ENCODE data around the gene ACSM2B. TPM values are rescaled to one million over a fixed set of nuclear protein-coding genes. Genes with fewer than 3 reads are reported as not detected.
"Not testable (repeated sequence)": the region's sequence is repeated elsewhere in the genome, so short reads cannot be mapped to it uniquely, and the experiment has no call there.

The ACSM2B gene
- total RNA-seq, 2 donors from 2014 or later, result not detected

DNA sequence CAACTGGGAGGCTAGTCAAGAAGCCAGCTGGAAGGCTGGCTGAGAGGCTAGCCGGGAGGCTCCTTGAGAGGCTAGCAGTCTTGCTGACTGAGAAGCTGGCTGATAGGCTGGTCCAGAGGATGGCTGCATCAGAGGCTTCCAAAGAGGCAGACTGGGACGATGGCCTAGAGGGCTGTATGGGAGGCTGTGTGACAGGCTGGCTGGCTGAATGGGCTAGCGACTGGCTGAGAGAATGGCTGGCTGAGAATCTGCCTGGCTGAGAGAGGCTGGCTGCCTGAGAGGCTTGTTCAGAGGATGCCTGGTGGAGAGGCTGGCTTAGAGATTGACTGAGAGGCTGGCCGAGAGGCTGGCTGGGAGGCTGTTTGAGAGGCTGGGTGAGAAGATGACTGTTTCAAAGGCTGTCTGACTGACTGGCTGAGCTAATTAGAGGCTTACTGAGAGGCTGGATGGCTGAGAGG is 34.8 kb upstream of the ACSM2B start:
- no peak for ATAC-seq (replicated peaks)
- H3K36me3 Mint-ChIP-seq (ENCODE audit: low read depth), result no peaks in the 10 kb centered on the region

GRCh38 chr16:20610211-20610891 is 34.2 kb upstream of the ACSM2B start:
- Mint-ChIP-seq H3K4me3 (no peak overlapping the region), H3K4me1 (no peaks in the 10 kb centered on the region), H3K27ac (no peak overlapping the region), H3K27me3 (peaks cover 39% of the 10 kb centered on the region), H3K36me3 (ENCODE audit: low read depth) (no peaks in the 10 kb centered on the region), H3K9me3 (no peaks in the 10 kb centered on the region)
- ATAC-seq (replicated peaks), result no peak

More for the DNA sequence above, 34.8 kb upstream of the ACSM2B start:
- H3K27me3 Mint-ChIP-seq, result peaks cover 39% of the 10 kb centered on the region
- H3K4me3 Mint-ChIP-seq, result no peak overlapping the region
- no peaks in the 10 kb centered on the region for H3K9me3 Mint-ChIP-seq
- H3K4me1 Mint-ChIP-seq, result no peaks in the 10 kb centered on the region
- no peak overlapping the region for H3K27ac Mint-ChIP-seq

DNA sequence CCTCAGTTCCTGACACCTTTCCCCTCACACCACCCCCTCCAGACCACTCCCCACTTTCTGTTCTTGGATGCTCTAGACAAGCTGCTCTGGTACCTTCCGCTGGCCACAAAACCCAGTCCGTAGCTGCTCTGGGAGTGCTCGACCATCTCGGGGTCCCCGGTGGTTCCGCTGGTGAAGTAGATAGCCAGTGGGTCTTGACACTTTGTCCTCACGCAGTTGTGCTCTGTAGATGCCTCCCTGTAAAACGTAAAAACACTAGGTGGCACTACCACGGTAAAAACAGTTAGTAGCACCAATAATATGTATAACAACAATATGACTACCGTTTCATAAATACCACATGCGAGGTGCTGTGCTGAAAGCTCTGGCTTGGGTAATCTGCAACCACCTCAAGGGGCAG is 26.0 kb upstream of the ACSM2B start:
- H3K9me3 Mint-ChIP-seq; H3K27me3 Mint-ChIP-seq; H3K27ac Mint-ChIP-seq; H3K4me1 Mint-ChIP-seq; ATAC-seq (replicated peaks); H3K36me3 Mint-ChIP-seq (ENCODE audit: low read depth); H3K4me3 Mint-ChIP-seq: not testable (repeated sequence)

DNA sequence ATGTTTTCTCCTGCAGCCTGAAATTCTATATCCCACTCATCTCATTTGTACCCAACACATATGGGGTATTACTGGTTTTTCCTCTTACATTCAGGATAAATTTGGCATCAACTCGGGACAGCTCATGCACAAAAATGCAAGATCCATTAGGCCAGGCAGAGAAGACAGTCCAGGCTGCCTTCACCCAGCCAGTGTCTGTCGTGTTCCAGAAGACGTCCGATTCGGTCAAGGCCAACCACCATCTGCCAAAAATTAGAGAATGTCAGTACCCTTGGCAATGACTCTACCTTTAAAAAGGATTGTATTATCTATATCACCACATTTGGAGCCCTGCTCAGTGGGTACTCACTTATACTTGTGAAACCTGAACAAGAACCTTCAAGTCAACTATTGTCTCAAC is 23.3 kb upstream of the ACSM2B start:
- H3K27ac Mint-ChIP-seq; H3K9me3 Mint-ChIP-seq; H3K4me1 Mint-ChIP-seq; H3K4me3 Mint-ChIP-seq; ATAC-seq (replicated peaks); H3K36me3 Mint-ChIP-seq (ENCODE audit: low read depth): not testable (repeated sequence)
- H3K27me3 Mint-ChIP-seq, result peaks cover 13% of the 10 kb centered on the region

DNA sequence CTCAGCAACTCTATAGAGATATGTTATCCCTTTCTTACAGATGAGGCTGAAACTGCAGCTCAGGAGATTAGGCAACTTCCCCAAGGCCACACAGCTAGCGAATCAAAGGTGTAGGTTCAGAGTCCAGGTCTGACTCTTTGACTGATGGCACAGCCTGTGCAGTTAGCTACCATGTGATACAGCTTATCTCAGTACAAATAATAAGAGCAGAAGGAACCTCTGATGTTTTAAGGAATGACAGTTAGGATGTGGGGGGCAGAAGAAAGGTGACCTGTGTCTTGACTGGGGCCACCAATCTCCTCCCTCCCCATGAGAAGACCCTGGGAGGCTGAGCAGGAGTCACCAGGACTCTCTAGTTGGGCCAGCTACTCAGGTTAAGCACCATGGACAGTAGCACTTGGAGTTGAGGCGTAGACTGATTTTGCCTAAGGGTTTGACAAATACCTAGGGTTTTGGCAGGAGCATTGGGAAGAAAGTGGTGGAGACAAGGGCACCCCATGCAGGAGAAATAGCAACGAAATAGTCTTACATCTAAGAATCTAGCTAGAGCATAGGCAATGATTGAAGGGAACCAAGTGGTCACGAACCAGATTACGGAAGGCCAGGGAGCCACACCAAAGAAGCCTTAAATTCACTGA is 22.8 kb upstream of the ACSM2B start:
- no peak for ATAC-seq (replicated peaks)
- no peak overlapping the region for H3K27ac Mint-ChIP-seq
- H3K36me3 Mint-ChIP-seq (ENCODE audit: low read depth), result no peaks in the 10 kb centered on the region

GRCh38 chr16:20595694-20596093 is 19.5 kb upstream of the ACSM2B start:
- not testable (repeated sequence) for H3K4me1 Mint-ChIP-seq; H3K36me3 Mint-ChIP-seq (ENCODE audit: low read depth); H3K27ac Mint-ChIP-seq; ATAC-seq (replicated peaks); H3K4me3 Mint-ChIP-seq; H3K9me3 Mint-ChIP-seq
- peaks cover 11% of the 10 kb centered on the region for H3K27me3 Mint-ChIP-seq

More for the DNA sequence above, 22.8 kb upstream of the ACSM2B start:
- Mint-ChIP-seq H3K4me1 (no peaks in the 10 kb centered on the region), H3K9me3 (no peaks in the 10 kb centered on the region), H3K27me3 (peaks cover 9% of the 10 kb centered on the region), H3K4me3 (no peak overlapping the region)

DNA sequence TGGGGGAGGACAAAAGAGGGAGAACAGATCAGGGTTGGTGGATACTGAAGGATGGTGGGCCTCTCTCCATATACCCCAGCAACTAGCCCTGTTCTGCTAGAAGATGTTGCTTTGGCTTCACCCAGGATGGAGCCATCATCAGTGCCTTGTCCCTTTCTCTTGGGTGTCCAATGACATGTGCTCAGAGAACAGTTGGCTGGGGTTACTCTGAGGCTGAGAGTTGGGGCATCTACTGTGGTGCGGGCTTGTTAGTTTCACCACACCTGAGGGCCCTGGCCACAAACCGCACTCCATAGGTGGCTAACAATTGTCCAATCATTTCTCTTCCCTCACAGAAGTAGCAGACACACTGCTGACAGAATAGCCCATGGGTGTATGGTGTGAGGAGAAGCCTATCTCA is 18.9 kb upstream of the ACSM2B start:
- not testable (repeated sequence) for H3K36me3 Mint-ChIP-seq (ENCODE audit: low read depth); H3K9me3 Mint-ChIP-seq

GRCh38 chr16:20592780-20593179 is 16.6 kb upstream of the ACSM2B start:
- H3K27me3 Mint-ChIP-seq, result peaks cover 11% of the 10 kb centered on the region
- not testable (repeated sequence) for H3K36me3 Mint-ChIP-seq (ENCODE audit: low read depth); ATAC-seq (replicated peaks); H3K27ac Mint-ChIP-seq; H3K4me1 Mint-ChIP-seq; H3K4me3 Mint-ChIP-seq; H3K9me3 Mint-ChIP-seq

More for the DNA sequence above, 18.9 kb upstream of the ACSM2B start:
- peaks cover 11% of the 10 kb centered on the region for H3K27me3 Mint-ChIP-seq
- not testable (repeated sequence) for H3K27ac Mint-ChIP-seq; ATAC-seq (replicated peaks); H3K4me1 Mint-ChIP-seq; H3K4me3 Mint-ChIP-seq

GRCh38 chr16:20589486-20589885 is 13.3 kb upstream of the ACSM2B start:
- not testable (repeated sequence) for H3K27ac Mint-ChIP-seq; H3K9me3 Mint-ChIP-seq; H3K4me1 Mint-ChIP-seq; H3K27me3 Mint-ChIP-seq; H3K36me3 Mint-ChIP-seq (ENCODE audit: low read depth); H3K4me3 Mint-ChIP-seq; ATAC-seq (replicated peaks)

DNA sequence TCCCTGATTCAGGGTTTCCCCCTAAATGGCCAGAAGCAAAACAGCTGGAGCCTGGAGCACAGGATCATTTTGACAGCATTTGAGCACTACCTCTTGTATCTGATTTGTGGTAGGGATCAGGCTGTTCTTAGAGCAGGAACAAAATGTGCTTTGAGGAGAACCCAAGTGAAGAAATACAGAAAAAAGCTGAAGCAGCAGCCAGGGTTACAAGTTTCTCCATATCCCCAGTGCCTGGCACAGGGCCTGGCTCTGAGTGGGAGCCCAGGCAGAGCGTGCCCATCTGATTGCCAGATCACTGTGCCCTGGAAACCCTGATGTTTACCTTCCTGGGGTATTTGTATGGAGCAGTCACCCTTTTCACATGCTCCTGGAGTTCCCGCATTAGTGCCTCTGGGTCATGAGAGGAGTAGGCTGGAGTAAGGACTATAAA is 11.5 kb upstream of the ACSM2B start:
- H3K36me3 Mint-ChIP-seq (ENCODE audit: low read depth); H3K9me3 Mint-ChIP-seq; H3K4me1 Mint-ChIP-seq; H3K4me3 Mint-ChIP-seq; ATAC-seq (replicated peaks); H3K27ac Mint-ChIP-seq; H3K27me3 Mint-ChIP-seq: not testable (repeated sequence)

- not testable (repeated sequence) for H3K27ac Mint-ChIP-seq; H3K27me3 Mint-ChIP-seq; H3K4me3 Mint-ChIP-seq; H3K4me1 Mint-ChIP-seq; H3K36me3 Mint-ChIP-seq (ENCODE audit: low read depth); H3K9me3 Mint-ChIP-seq; ATAC-seq (replicated peaks)
Observed at GRCh38 chr16:20586716-20587115, 10.5 kb upstream of the ACSM2B start.

- H3K27me3 Mint-ChIP-seq, result not testable (repeated sequence)
Observed at GRCh38 chr16:20586112-20586511, 9.9 kb upstream of the ACSM2B start.

DNA sequence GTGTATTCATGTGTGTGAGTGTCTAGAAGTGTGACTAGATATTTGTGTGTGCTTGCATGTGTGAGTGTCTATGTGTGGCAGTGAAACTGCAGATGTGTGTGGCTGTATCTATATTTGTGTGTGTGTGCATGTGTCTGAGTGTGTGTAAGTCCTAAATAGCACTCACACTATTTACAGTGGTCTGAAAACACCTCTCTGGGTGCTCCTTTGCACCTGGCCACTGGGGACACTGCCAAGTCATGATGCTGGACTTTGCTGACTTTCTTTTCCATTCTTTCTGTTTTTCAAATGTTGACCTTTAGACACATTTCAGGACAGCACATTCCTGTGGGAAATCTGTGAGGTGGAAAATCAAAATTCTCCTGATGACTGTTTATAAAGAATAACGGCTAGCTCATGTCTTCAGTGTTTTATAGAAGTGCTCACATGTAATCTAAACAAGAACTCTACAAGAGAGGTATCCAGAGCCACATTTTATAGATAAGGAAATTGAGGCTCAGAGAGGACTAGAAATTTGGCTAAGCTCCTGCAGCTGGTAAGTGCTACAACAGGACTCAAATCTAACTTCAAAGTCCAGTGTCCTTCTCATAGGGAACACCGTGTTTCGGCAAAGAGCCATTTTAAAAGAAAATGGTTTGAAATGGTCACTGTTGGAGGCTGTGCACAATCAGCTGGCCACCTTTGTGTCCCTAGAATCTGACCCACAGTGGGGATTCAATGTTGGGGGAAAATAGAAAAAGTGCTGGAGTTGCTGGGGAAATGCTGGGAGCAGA is 4.5 kb upstream of the ACSM2B start:
- not testable (repeated sequence) for ATAC-seq (replicated peaks); H3K27ac Mint-ChIP-seq; H3K4me3 Mint-ChIP-seq; H3K27me3 Mint-ChIP-seq; H3K9me3 Mint-ChIP-seq; H3K4me1 Mint-ChIP-seq; H3K36me3 Mint-ChIP-seq (ENCODE audit: low read depth)

More at GRCh38 chr16:20586112-20586511, 9.9 kb upstream of the ACSM2B start:
- not testable (repeated sequence) for ATAC-seq (replicated peaks); H3K4me1 Mint-ChIP-seq; H3K27ac Mint-ChIP-seq; H3K9me3 Mint-ChIP-seq; H3K36me3 Mint-ChIP-seq (ENCODE audit: low read depth); H3K4me3 Mint-ChIP-seq

- H3K36me3 Mint-ChIP-seq (ENCODE audit: low read depth); H3K4me3 Mint-ChIP-seq; ATAC-seq (replicated peaks); H3K27me3 Mint-ChIP-seq; H3K27ac Mint-ChIP-seq; H3K4me1 Mint-ChIP-seq; H3K9me3 Mint-ChIP-seq: not testable (repeated sequence)
Observed at GRCh38 chr16:20578091-20578490, 1.9 kb upstream of the ACSM2B start.

DNA sequence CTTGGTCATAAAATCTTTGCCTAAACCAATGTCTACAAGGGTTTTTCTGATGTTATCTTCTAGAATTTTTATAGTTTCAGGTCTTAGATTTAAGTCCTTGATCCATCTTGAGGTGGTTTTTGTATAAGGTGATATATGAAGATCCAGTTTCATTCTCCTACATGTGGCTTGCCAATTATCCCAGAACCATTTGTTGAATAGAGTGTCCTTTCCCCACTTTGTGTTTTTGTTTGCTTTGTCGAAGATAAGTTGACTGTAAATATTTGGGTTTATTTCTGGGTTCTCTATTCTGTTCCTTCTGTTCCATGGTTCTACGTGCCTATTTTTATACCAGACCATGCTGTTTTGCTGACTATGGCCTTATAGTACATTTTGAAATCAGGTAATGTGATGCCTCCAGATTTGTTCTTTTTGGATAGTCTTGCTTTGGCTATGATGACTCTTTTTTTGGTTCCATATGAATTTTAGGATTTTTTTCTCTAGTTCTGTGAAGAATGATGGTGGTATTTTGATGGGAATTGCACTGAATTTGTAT is 7.0 kb downstream of the ACSM2B start:
- H3K9me3 Mint-ChIP-seq, H3K27ac Mint-ChIP-seq: not testable (repeated sequence)

More for the DNA sequence above, 7.0 kb downstream of the ACSM2B start:
- H3K36me3 Mint-ChIP-seq (ENCODE audit: low read depth); H3K27me3 Mint-ChIP-seq; H3K4me1 Mint-ChIP-seq; ATAC-seq (replicated peaks); H3K4me3 Mint-ChIP-seq: not testable (repeated sequence)

All from activated T-helper 17 cell treated with anti-CD3 and anti-CD28 coated beads, Interleukin-2, amount 50 U/mL, for 72 hours (primary cell).